Measurements from ENCODE around the gene SLC43A2. TPM values are rescaled to one million over a fixed set of nuclear protein-coding genes. Genes with fewer than 3 reads are reported as not detected.

The SLC43A2 gene
- total and polyA plus RNA-seq, 2 donors (not counting 3 experiments of a cell fraction or from before 2014, with no cell fraction given): 41.7 to 52.0 TPM

- H2AFZ ChIP-seq (ENCODE audit: low read depth, low read length): no peak overlapping the region
- no peaks in the 10 kb centered on the region for H3K9me1 ChIP-seq (replicated peaks; ENCODE audit: control insufficient read depth, extremely low read depth, insufficient read depth, low read length)
- DNase-seq (ENCODE audit: low read depth, low spot score) (no peak), FAIRE-seq (no peak)
- H3K36me3 ChIP-seq (ENCODE audit: control insufficient read depth in 2 of 2, extremely low read depth in 1 of 2, insufficient read depth in 2 of 2, low read length in 2 of 2): peaks cover 10 to 33% of the 10 kb centered on the region in 2 experiments
- H3K4me2 ChIP-seq (ENCODE audit: insufficient read depth, low read length): no peak overlapping the region
- TF ChIP-seq POLR2AphosphoS5 (IDR thresholded peaks at IDR 0.05; ENCODE audit: insufficient read depth, low read depth, low read length) (no peak), JUN (IDR thresholded peaks at IDR 0.05; ENCODE audit: borderline replicate concordance, insufficient read depth, insufficient read length, low read depth) (no peak), MAX (IDR thresholded peaks at IDR 0.05; ENCODE audit: insufficient read depth, insufficient read length) (no peak), EZH2 (IDR thresholded peaks at IDR 0.05; ENCODE audit: borderline replicate concordance, low read depth, low read length, severe bottlenecking) (no peak), POLR2A (IDR thresholded peaks at IDR 0.05; ENCODE audit: low read depth, low read length) (no peak), FOS (IDR thresholded peaks at IDR 0.05; ENCODE audit: borderline replicate concordance, insufficient read depth, low read length) (no peak), CTCF (IDR thresholded peaks at IDR 0.05; ENCODE audit: extremely low read depth in 1 of 2, insufficient read depth in 1 of 2, low read depth in 1 of 2, low read length in 2 of 2) (no peak), MYC (IDR thresholded peaks at IDR 0.05; ENCODE audit: low read depth, low read length) (no peak), GATA2 (IDR thresholded peaks at IDR 0.05; ENCODE audit: insufficient read depth, insufficient read length, low read depth, low read length) (no peak)
- H3K79me2 ChIP-seq (ENCODE audit: control insufficient read depth, insufficient read depth, low read length): no peaks in the 10 kb centered on the region
- H3K27me3 ChIP-seq (ENCODE audit: control insufficient read depth in 2 of 2, insufficient read depth in 2 of 2, low read length in 2 of 2): no peaks in the 10 kb centered on the region
- ChIA-PET CTCF (interaction anchor here (1.3 to 1.6 kb wide), 2 partner anchors 7 to 88 kb away, joined by 3 read pairs; no protein-coding TSS in a partner anchor), POLR2A (no interaction called here)
- H3K9ac ChIP-seq (replicated peaks; ENCODE audit: extremely low read depth, insufficient read depth, low read length): no peak overlapping the region
- H3K9me3 ChIP-seq (replicated peaks; ENCODE audit: control insufficient read depth, insufficient read depth, low read length): no peaks in the 10 kb centered on the region
- no TSS peak for BruUV-seq (replicated peaks)
- no peaks in the 10 kb centered on the region for H4K20me1 ChIP-seq (replicated peaks; ENCODE audit: control insufficient read depth, extremely low read depth, insufficient read depth, low read length)
- no peak overlapping the region for H3K4me3 ChIP-seq (replicated peaks in 1 of 3; ENCODE audit: insufficient read depth in 1 of 3, low read depth in 1 of 3, low read length in 3 of 3)
- intact Hi-C loops (cut with micrococcal nuclease) (no loop called here), dilution Hi-C loops (cut with MboI; ENCODE audit: extremely low pct_ligation_motif_present, low sequenced_read_pairs) (no loop called here)
- H3K27ac ChIP-seq (ENCODE audit: insufficient read depth, low read depth, low read length): no peak overlapping the region
- H3K4me1 ChIP-seq (ENCODE audit: control insufficient read depth, extremely low read depth, insufficient read depth, low read length): no peaks in the 10 kb centered on the region
These were observed 86.3 kb downstream of the SLC43A2 start for GRCh38 chr17:1542316-1542715.

Data from endothelial cell of umbilical vein (primary cell).